Measurements from ENCODE around the gene VIPR1.

DNA sequence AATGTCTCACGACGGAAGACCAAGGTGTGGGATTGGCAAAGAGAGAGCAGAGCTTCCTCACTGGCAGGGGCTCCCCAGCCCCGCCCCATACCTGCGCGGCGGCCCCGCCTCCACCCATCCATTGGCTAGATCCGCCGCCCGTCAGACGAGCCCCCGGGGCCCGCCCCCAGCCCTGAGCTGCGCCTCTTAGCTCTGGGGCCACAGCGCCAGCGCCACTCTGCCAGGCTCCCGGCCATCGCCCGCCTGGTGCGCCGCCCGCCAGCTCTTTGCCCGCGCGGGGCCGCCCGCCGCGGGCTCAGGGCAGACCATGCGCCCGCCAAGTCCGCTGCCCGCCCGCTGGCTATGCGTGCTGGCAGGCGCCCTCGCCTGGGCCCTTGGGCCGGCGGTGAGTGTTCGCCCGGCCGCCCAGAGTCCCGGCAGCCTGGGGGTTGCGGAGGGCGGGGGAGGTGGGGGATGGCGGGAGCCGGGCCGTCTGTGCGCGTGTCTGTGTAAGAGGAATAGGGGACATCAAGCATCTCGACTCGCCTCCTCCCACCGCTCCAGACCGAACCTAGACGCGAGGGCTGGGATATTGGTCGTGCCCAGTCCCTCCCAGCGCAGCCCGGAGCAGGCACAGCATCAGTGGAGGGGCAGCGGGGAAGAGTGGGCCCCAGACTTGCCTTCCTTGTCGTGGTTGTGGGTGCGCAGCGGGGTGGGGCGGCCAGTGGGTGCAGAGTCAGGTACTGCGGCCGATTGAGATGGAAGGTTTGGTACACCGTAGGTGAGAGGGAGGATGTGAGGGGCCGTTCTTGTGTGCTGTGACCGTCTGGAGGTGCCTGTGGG is at the start of gene VIPR1:
- TF ChIP-seq GLIS3 (CRISPR knock-in tag; IDR thresholded peaks at IDR 0.05) (no peak), ZFP3 (CRISPR knock-in tag; IDR thresholded peaks at IDR 0.05) (no peak), SNAI2 (CRISPR knock-in tag; IDR thresholded peaks at IDR 0.05) (no peak), PPARA (CRISPR knock-in tag; IDR thresholded peaks at IDR 0.05; ENCODE audit: borderline replicate concordance) (no peak), ESRRG (CRISPR knock-in tag; IDR thresholded peaks at IDR 0.05) (no peak), ARNTL (CRISPR knock-in tag; IDR thresholded peaks at IDR 0.05; ENCODE audit: borderline replicate concordance, low read depth) (no peak), ZNF70 (CRISPR knock-in tag; IDR thresholded peaks at IDR 0.05) (no peak), ZFP30 (CRISPR knock-in tag; IDR thresholded peaks at IDR 0.05) (no peak), ISL1 (CRISPR knock-in tag; IDR thresholded peaks at IDR 0.05) (no peak), TOX (CRISPR knock-in tag; IDR thresholded peaks at IDR 0.05; ENCODE audit: borderline replicate concordance) (no peak), OSR1 (CRISPR knock-in tag; IDR thresholded peaks at IDR 0.05) (no peak)
- TF ChIP-seq, protein P1, sequence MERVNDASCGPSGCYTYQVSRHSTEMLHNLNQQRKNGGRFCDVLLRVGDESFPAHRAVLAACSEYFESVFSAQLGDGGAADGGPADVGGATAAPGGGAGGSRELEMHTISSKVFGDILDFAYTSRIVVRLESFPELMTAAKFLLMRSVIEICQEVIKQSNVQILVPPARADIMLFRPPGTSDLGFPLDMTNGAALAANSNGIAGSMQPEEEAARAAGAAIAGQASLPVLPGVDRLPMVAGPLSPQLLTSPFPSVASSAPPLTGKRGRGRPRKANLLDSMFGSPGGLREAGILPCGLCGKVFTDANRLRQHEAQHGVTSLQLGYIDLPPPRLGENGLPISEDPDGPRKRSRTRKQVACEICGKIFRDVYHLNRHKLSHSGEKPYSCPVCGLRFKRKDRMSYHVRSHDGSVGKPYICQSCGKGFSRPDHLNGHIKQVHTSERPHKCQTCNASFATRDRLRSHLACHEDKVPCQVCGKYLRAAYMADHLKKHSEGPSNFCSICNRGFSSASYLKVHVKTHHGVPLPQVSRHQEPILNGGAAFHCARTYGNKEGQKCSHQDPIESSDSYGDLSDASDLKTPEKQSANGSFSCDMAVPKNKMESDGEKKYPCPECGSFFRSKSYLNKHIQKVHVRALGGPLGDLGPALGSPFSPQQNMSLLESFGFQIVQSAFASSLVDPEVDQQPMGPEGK (CRISPR knock-in tag; IDR thresholded peaks at IDR 0.05; ENCODE audit: borderline replicate concordance): no peak
- TF ChIP-seq, protein P2, sequence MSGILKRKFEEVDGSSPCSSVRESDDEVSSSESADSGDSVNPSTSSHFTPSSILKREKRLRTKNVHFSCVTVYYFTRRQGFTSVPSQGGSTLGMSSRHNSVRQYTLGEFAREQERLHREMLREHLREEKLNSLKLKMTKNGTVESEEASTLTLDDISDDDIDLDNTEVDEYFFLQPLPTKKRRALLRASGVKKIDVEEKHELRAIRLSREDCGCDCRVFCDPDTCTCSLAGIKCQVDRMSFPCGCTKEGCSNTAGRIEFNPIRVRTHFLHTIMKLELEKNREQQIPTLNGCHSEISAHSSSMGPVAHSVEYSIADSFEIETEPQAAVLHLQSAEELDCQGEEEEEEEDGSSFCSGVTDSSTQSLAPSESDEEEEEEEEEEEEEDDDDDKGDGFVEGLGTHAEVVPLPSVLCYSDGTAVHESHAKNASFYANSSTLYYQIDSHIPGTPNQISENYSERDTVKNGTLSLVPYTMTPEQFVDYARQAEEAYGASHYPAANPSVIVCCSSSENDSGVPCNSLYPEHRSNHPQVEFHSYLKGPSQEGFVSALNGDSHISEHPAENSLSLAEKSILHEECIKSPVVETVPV (CRISPR knock-in tag; IDR thresholded peaks at IDR 0.05): no peak

All from SK-N-SH treated with all-trans-retinoic acid at 6 μM for 48 hours (cell line).